Smooth muscle cell (in vitro differentiated cells): Measurements from ENCODE around the gene TGFB2. TPM values are rescaled to one million over a fixed set of nuclear protein-coding genes. Genes with fewer than 3 reads are reported as not detected.

Experiments
- DNase-seq: peaks from one replicate; lab custom pipeline; 2025; ENCODE audit not compliant: unreplicated experiment; lab: John Stamatoyannopoulos, UW
- H2AFZ ChIP-seq: fragments of 200-600 bp; sonication (generic); 2 replicates; pipeline ENCODE4 v1.6.0; 2016; ENCODE audit warnings: antibody characterized with exemption, low read depth, mild to moderate bottlenecking
- H3F3A ChIP-seq: fragments of 200-600 bp; sonication (generic); 2 replicates; pipeline ENCODE4 v1.6.0; 2017; ENCODE audit warnings: antibody characterized with exemption, low read depth
- H3K27ac ChIP-seq: fragments of 200-600 bp; sonication (generic); 2 replicates; pipeline ENCODE4 v1.5.1; 2016; ENCODE audit warnings: low read depth, mild to moderate bottlenecking
- H3K27me3 ChIP-seq: fragments of 200-600 bp; sonication (generic); 2 replicates; pipeline ENCODE4 v1.6.1; 2016; ENCODE audit warnings: low read depth, mild to moderate bottlenecking
- H3K36me3 ChIP-seq: fragments of 200-600 bp; sonication (generic); 2 replicates; pipeline ENCODE4 v1.5.1; 2016; ENCODE audit warnings: low read depth
- H3K4me1 ChIP-seq: fragments of 200-600 bp; sonication (generic); 2 replicates; pipeline ENCODE4 v1.5.1; 2016; ENCODE audit warnings: low read depth
- H3K4me2 ChIP-seq: fragments of 200-600 bp; sonication (generic); 2 replicates; pipeline ENCODE4 v1.6.0; 2016; ENCODE audit warnings: mild to moderate bottlenecking
- H3K4me3 ChIP-seq: fragments of 200-600 bp; sonication (generic); 2 replicates; pipeline ENCODE4 v1.5.1; 2016; ENCODE audit warnings: mild to moderate bottlenecking
- H3K79me2 ChIP-seq: fragments of 200-600 bp; sonication (generic); 2 replicates; pipeline ENCODE4 v1.6.0; 2016; ENCODE audit warnings: low read depth, mild to moderate bottlenecking
- H3K9ac ChIP-seq: fragments of 200-600 bp; sonication (generic); 2 replicates; pipeline ENCODE4 v1.6.0; 2016; ENCODE audit warnings: low read depth
- H3K9me3 ChIP-seq: fragments of 200-600 bp; sonication (generic); replicated peaks from 2 replicates; pipeline ENCODE4 v1.5.1; 2016; ENCODE audit warnings: low read depth
- H4K20me1 ChIP-seq: fragments of 200-600 bp; sonication (generic); 2 replicates; pipeline ENCODE4 v1.6.0; 2016; ENCODE audit warnings: low read depth
- CTCF ChIP-seq: fragments of 200-600 bp; sonication (generic); IDR thresholded peaks from 2 replicates; pipeline ENCODE4 v1.5.1; 2017; ENCODE audit warnings: borderline replicate concordance, mild to moderate bottlenecking, antibody characterized with exemption; ENCODE audit not compliant: insufficient read depth, poor library complexity, severe bottlenecking
- WGBS: methylation state at CpG from one replicate; pipeline ENCODE4 v1.1.7; 2016; ENCODE audit warnings: low lambda C conversion rate; 5-methylcytosine and 5-hydroxymethylcytosine counted together
- polyA plus RNA-seq: library from polyadenylated mRNA; unstranded; fragments of >200 nt; fragmentation: Nextera tagmentation; extraction: Ambion mirVana; gene quantifications from 2 replicates; pipeline ENCODE4 v1.2.1, GENCODE V29; 2016
- total RNA-seq: library from RNA; depleted of rRNA; stranded (reverse); fragments of >200 nt; gene quantifications from 2 replicates; pipeline ENCODE4 v1.2.3, GENCODE V29; 2014

Gene TGFB2
- total and polyA plus RNA-seq, 2 experiments from 2014 or later, result 29.1 to 63.3 TPM

- DNase-seq, result no peak
- no peaks in the 10 kb centered on the region for H3K4me1 ChIP-seq
- no peaks in the 10 kb centered on the region for H4K20me1 ChIP-seq
- WGBS, result 86% methylated on average over 9 of the region's 9 CpGs
- TF ChIP-seq CTCF, result no peak
- H3K4me3 ChIP-seq, result no peak overlapping the region
- H3K4me2 ChIP-seq, result no peak overlapping the region
- no peak overlapping the region for H3K27ac ChIP-seq
- no peak overlapping the region for H2AFZ ChIP-seq
- H3K9ac ChIP-seq, result no peak overlapping the region
- H3K27me3 ChIP-seq, result no peaks in the 10 kb centered on the region
- H3K79me2 ChIP-seq, result no peaks in the 10 kb centered on the region
- no peaks in the 10 kb centered on the region for H3K9me3 ChIP-seq
- peaks cover 7% of the 10 kb centered on the region for H3K36me3 ChIP-seq
- no peaks in the 10 kb centered on the region for H3F3A ChIP-seq
Observed at GRCh38 chr1:218439541-218440295, 94.6 kb downstream of the TGFB2 start.

- Histone ChIP-seq H3K4me2 (no peak overlapping the region), H3K36me3 (peaks cover 7% of the 10 kb centered on the region), H2AFZ (no peak overlapping the region), H3K79me2 (no peaks in the 10 kb centered on the region), H3F3A (no peaks in the 10 kb centered on the region), H3K4me1 (no peaks in the 10 kb centered on the region), H3K9ac (no peak overlapping the region), H3K9me3 (no peaks in the 10 kb centered on the region), H4K20me1 (no peaks in the 10 kb centered on the region), H3K27ac (no peak overlapping the region), H3K27me3 (no peaks in the 10 kb centered on the region), H3K4me3 (no peak overlapping the region)
- no peak for DNase-seq
- TF ChIP-seq CTCF, result no peak
- 98% methylated on average over 2 of the region's 2 CpGs for WGBS
Observed at GRCh38 chr1:218443255-218443654, 98.1 kb downstream of the TGFB2 start.

- H3K27me3 ChIP-seq, result no peaks in the 10 kb centered on the region
- peaks cover 7% of the 10 kb centered on the region for H3K36me3 ChIP-seq
- H3K9me3 ChIP-seq, result no peaks in the 10 kb centered on the region
- H3K27ac ChIP-seq, result no peak overlapping the region
- no peak overlapping the region for H3K4me3 ChIP-seq
- H3K9ac ChIP-seq, result no peak overlapping the region
- no peak for TF ChIP-seq CTCF
- WGBS, result 83% methylated on average over 5 of the region's 5 CpGs
- no peaks in the 10 kb centered on the region for H3K79me2 ChIP-seq
- H3K4me1 ChIP-seq, result no peaks in the 10 kb centered on the region
- no peaks in the 10 kb centered on the region for H3F3A ChIP-seq
- H2AFZ ChIP-seq, result no peak overlapping the region
- H4K20me1 ChIP-seq, result no peaks in the 10 kb centered on the region
- DNase-seq, result no peak
- H3K4me2 ChIP-seq, result no peak overlapping the region
Observed at GRCh38 chr1:218444173-218444572, 99.0 kb downstream of the TGFB2 start.

- WGBS, result 88% methylated on average over 1 of the region's 1 CpG
- Histone ChIP-seq H3K4me3 (no peak overlapping the region), H3K4me1 (no peaks in the 10 kb centered on the region)
Observed at GRCh38 chr1:218444588-218444987, 99.5 kb downstream of the TGFB2 start.

More at GRCh38 chr1:218444588-218444987, 99.5 kb downstream of the TGFB2 start:
- peaks cover 7% of the 10 kb centered on the region for H3K36me3 ChIP-seq
- no peaks in the 10 kb centered on the region for H3F3A ChIP-seq
- no peak overlapping the region for H2AFZ ChIP-seq
- no peak overlapping the region for H3K4me2 ChIP-seq
- H3K9ac ChIP-seq, result no peak overlapping the region
- H4K20me1 ChIP-seq, result no peaks in the 10 kb centered on the region
- DNase-seq, result no peak
- no peak overlapping the region for H3K27ac ChIP-seq
- no peaks in the 10 kb centered on the region for H3K9me3 ChIP-seq
- H3K27me3 ChIP-seq, result no peaks in the 10 kb centered on the region
- H3K79me2 ChIP-seq, result no peaks in the 10 kb centered on the region
- TF ChIP-seq CTCF, result no peak
